IMR-90 (cell line): ENCODE data around the gene MRPS26. TPM values are rescaled to one million over a fixed set of nuclear protein-coding genes. Genes with fewer than 3 reads are reported as not detected.

Experiments
- BHLHE40 ChIP-seq: fragments of 150-350 bp; IDR thresholded peaks from 2 replicates; pipeline ENCODE4 v1.6.1; 2016; ENCODE audit warnings: mild to moderate bottlenecking, low read depth, low read length
- SMC3 ChIP-seq: fragments of 150-350 bp; IDR thresholded peaks from 2 replicates; pipeline ENCODE4 v1.6.1; 2016; ENCODE audit warnings: low read depth, mild to moderate bottlenecking, antibody characterized with exemption, low read length, moderate library complexity
- polyA plus RNA-seq, 3 experiments: library from polyadenylated mRNA; depleted of rRNA; stranded (reverse); fragments of >200 nt; gene quantifications; 2 replicates each; pipeline ENCODE4 v1.2.3, GENCODE V29; 2012; ENCODE audit warnings: low replicate concordance in 1 of 3
- total RNA-seq: library from RNA; depleted of rRNA; stranded (reverse); fragments of >200 nt; gene quantifications from 2 replicates; pipeline ENCODE4 v1.2.3, GENCODE V29; 2012
- TF ChIP-seq, protein P1 (sequence below): fragments of 150-350 bp; IDR thresholded peaks from 2 replicates; pipeline ENCODE4 v1.6.1; 2017; ENCODE audit warnings: mild to moderate bottlenecking, antibody characterized with exemption, low read length, low read depth

MRPS26 gene
- total and polyA plus RNA-seq, 2 of the 4 experiments (the other 2 are of a cell fraction): 22.2 to 38.6 TPM

DNA sequence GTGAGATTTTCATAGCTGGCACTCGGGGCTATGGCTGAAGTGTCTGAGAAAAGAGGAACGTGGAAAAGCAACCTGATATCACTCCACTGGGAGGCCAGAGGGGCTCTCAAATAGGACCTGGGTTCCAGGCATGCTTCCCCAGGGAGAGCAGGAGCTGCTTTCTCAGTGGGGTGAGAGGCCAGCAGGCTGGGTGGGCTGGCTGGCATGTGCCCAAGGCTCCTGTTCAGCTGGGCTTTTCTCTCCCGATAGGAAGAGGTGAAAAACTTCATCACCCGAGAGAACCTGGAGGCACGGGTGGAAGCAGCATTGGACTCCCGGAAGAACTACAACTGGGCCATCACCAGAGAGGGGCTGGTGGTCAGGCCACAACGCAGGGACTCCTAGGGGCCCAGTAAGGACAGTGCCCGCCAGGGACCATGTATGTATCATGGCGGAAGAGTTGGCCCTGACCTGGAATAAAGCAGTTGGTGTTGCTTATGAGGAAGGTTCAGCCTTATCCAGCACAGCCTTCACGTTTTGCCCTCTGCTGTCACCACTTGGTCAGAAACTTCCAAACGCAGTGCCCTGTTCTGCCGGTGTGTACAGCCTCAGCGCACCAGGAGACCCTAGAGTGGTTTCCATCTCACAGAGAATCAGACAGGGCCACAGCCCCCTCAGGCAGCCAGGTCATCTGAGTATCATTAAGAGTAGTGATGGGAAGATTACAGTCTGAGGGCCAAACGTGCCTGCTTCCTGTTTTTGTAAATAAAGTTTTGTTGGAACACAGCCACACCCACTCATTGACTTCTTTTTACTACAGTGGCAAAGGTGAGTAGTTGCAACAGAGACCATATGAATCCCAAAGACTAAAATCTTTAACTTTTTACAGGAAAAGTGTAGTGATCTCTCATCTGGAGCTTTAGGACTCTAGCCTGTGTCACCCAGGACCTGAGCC is 1.9 kb downstream of the MRPS26 start (continued):
- TF ChIP-seq BHLHE40: no peak
- TF ChIP-seq, protein P1, sequence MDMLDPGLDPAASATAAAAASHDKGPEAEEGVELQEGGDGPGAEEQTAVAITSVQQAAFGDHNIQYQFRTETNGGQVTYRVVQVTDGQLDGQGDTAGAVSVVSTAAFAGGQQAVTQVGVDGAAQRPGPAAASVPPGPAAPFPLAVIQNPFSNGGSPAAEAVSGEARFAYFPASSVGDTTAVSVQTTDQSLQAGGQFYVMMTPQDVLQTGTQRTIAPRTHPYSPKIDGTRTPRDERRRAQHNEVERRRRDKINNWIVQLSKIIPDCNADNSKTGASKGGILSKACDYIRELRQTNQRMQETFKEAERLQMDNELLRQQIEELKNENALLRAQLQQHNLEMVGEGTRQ: no peak
- TF ChIP-seq SMC3: no peak
